H1 (cell line): ENCODE results near the gene KISS1. TPM values are rescaled to one million over a fixed set of nuclear protein-coding genes. Genes with fewer than 3 reads are reported as not detected.
A peak's percentile ranks its signal among the peaks of the same experiment; 100 is the strongest.

Experiments used
- CEBPB ChIP-seq: IDR thresholded peaks from 2 replicates; pipeline ENCODE4 v1.6.1; 2012; ENCODE audit warnings: low read depth, low read length
- EGR1 ChIP-seq: IDR thresholded peaks from 2 replicates; pipeline ENCODE4 v1.6.1; 2011; ENCODE audit warnings: low read depth, low read length, borderline replicate concordance
- FOSL1 ChIP-seq: IDR thresholded peaks from 2 replicates; pipeline ENCODE4 v1.6.1; 2011; ENCODE audit warnings: mild to moderate bottlenecking, low read depth, low read length, moderate library complexity; ENCODE audit not compliant: insufficient read depth
- polyA plus RNA-seq, 7 experiments: library from polyadenylated mRNA; depleted of rRNA in 3 of 7; stranded (reverse) in 5 of 7; unstranded in 2 of 7; fragments of >200 nt in 5 of 7; fragments of 200-250 nt in 2 of 7; gene quantifications; 1 replicate in 5 of 7; 2 replicates in 1 of 7; 4 replicates in 1 of 7; pipeline versions ENCODE4 v1.2.1 to v1.2.3, GENCODE V29; 2011 to 2013; ENCODE audit warnings: missing spikeins in 2 of 7, mixed read lengths in 2 of 7
- total RNA-seq: library from RNA; stranded (reverse); fragmentation: NEBNext Ultra II Directional; extraction: Animal tissue kit (Norgen Biotek cat#: 25700); gene quantifications from 2 replicates; pipeline ENCODE4 v1.2.1, GENCODE V29; 2021

The KISS1 gene
- total and polyA plus RNA-seq, 2 of the 8 experiments (the other 6 are each of a cell fraction or from before 2014, with no cell fraction given), result 0.71 TPM; not detected in 1

- TF ChIP-seq CEBPB (peak; percentile 96), FOSL1 (no peak), EGR1 (0 out of 2 replicates have a peak, but pooled peaks have one; percentile 15)
These were observed 5.8 kb downstream of the KISS1 start (continued) for GRCh38 chr1:204190212-204191211.
